Choroid plexus epithelial cell (primary cell): ENCODE results near the gene PIGBOS1.
"Not testable (repeated sequence)": the region's sequence is repeated elsewhere in the genome, so short reads cannot be mapped to it uniquely, and the experiment has no call there.

Experiments used
- DNase-seq: peaks from one replicate; pipeline ENCODE4 v3.0.0-alpha.2; 2010; ENCODE audit warnings: low read depth
- H3K4me3 ChIP-seq: 2 replicates; pipeline ENCODE4 v1.5.1; 2011; ENCODE audit warnings: low read depth, mild to moderate bottlenecking, control low read depth, low read length, moderate library complexity
- TF ChIP-seq, protein P1 (sequence below): conservative IDR thresholded peaks from 2 replicates; pipeline ENCODE4 v1.5.1; 2011; ENCODE audit warnings: low read depth, mild to moderate bottlenecking, control low read depth, inconsistent platforms, low read length, moderate library complexity

The PIGBOS1 gene

GRCh38 chr15:55288006-55288717 is 30.8 kb downstream of the PIGBOS1 start:
- no peak for DNase-seq
- H3K4me3 ChIP-seq: peak overlapping the region; percentile 85
- TF ChIP-seq, protein P1, sequence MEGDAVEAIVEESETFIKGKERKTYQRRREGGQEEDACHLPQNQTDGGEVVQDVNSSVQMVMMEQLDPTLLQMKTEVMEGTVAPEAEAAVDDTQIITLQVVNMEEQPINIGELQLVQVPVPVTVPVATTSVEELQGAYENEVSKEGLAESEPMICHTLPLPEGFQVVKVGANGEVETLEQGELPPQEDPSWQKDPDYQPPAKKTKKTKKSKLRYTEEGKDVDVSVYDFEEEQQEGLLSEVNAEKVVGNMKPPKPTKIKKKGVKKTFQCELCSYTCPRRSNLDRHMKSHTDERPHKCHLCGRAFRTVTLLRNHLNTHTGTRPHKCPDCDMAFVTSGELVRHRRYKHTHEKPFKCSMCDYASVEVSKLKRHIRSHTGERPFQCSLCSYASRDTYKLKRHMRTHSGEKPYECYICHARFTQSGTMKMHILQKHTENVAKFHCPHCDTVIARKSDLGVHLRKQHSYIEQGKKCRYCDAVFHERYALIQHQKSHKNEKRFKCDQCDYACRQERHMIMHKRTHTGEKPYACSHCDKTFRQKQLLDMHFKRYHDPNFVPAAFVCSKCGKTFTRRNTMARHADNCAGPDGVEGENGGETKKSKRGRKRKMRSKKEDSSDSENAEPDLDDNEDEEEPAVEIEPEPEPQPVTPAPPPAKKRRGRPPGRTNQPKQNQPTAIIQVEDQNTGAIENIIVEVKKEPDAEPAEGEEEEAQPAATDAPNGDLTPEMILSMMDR: no peak

DNA sequence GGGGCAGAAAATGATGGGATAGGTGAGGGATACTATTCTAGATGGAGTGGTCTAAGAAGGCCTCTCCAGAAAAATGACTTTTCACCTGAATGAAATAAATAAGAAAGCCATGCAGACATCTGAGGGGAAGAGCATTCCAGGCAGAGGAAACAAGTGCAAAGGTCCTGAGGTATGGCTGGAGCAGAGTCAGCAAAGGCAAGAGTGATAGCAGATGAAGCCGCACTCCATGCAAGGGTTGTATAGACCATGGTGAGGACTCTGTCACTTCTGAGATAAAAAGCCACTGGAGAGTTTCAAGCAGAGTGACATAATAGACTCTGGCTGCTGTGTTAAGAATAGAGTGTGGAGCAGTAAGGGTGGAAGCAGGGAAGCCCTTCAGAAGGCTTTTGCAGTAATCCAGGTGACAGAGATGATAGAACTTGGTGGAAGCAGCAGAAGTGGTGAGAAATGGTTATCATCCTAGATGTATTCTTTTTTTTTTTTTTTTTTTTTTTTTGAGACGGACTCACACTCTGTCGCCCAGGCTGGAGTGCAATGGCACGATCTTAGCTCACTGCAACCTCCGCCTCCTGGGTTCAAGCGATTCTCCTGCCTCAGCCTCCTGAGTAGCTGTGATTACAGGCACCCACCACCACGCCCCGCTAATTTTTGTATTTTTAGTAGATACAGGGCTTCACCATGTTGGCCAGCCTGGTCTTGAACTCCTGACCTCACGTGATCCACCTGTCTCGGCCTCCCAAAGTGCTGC is 32.3 kb downstream of the PIGBOS1 start:
- H3K4me3 ChIP-seq, DNase-seq: not testable (repeated sequence)

- H3K4me3 ChIP-seq: no peak overlapping the region
- no peak for DNase-seq
These were observed 34.5 kb downstream of the PIGBOS1 start for GRCh38 chr15:55284426-55284825.

DNA sequence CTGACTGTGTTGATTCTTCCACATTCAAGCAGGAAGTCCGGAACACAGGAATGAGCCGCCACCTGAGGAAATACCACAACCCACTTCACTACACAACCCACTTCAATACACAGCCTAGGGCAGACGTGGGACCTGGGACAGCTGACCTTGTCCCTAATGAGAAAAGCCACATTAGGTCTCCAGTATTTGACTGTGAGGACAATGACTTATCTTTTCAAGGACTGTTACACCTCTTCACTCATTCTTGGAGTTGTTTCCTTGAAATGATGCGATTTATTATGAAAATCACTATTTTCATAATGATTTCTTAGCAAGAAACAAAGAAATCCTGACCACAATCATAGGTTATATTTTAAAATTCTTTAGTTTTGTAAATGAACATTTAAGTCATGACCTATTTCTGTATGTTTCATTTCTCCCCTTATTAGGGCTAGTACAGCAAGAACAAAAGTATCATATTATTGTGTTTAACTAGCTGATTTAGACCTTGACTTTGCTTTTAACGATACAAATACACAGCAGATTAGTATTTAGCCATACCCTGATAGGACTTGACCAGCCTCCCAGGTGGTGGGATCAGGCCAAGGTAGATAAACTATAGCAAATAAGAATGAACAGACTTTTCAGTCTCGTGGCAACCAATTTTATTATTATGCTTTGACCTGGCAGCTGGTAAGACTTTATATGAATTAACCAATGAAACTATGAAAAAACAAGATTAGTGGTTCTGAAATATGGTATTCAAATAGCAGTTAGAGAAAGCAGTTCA is 35.4 kb downstream of the PIGBOS1 start:
- no peak for DNase-seq
- TF ChIP-seq, protein P1: no peak
- no peak overlapping the region for H3K4me3 ChIP-seq

More at GRCh38 chr15:55284426-55284825, 34.5 kb downstream of the PIGBOS1 start:
- TF ChIP-seq, protein P1: no peak

DNA sequence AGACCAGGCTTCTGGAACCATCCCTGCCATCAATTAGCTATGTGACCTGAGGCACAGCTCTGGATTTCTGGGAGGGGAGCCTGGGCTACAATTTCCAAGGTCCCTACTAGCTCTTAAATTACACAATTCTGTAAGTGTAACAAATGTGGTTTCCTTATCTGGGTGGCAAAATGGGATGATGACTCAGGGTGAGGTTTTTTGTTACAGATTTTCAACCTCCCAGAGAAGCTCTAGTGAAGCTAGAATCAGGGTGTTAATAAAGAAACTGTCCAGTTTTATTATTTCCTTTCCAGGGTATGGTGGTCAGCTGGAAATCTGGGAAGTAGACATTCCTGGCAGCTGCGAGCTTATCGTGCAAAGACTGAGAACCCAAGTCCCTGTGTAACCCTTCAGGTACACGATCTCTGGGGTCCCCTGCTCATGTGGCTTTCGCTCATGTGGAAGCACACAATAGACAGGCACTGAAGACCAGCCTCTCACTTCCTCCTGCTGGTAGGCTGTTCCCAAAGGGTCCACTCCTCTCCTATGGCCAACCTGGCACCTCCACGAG is 36.6 kb downstream of the PIGBOS1 start:
- peak; percentile 82 for DNase-seq
- TF ChIP-seq, protein P1: peak; percentile 9
- H3K4me3 ChIP-seq: peak overlapping the region; percentile 20

GRCh38 chr15:55281517-55282228 is 37.2 kb downstream of the PIGBOS1 start:
- TF ChIP-seq, protein P1: peak; percentile 16
- H3K4me3 ChIP-seq: no peak overlapping the region
- peak; percentile 15 for DNase-seq

GRCh38 chr15:55280589-55280988 is 38.3 kb downstream of the PIGBOS1 start:
- not testable (repeated sequence) for H3K4me3 ChIP-seq
- DNase-seq: peak; percentile 35
